Stimulated activated CD4-positive, alpha-beta T cell treated with anti-CD3 and anti-CD28 coated beads, TNF-alpha, amount 100 ng/mL, for 4 hours (primary cell): ENCODE measurements around the gene ZNF813.
A peak's percentile ranks its signal among the peaks of the same experiment; 100 is the strongest.

Experiments used
- DNase-seq, 3 experiments: peaks; one replicate each; pipeline ENCODE4 v3.0.0-alpha.2; 2020; ENCODE audit warnings: low read depth in 3 of 3

Gene ZNF813

DNA sequence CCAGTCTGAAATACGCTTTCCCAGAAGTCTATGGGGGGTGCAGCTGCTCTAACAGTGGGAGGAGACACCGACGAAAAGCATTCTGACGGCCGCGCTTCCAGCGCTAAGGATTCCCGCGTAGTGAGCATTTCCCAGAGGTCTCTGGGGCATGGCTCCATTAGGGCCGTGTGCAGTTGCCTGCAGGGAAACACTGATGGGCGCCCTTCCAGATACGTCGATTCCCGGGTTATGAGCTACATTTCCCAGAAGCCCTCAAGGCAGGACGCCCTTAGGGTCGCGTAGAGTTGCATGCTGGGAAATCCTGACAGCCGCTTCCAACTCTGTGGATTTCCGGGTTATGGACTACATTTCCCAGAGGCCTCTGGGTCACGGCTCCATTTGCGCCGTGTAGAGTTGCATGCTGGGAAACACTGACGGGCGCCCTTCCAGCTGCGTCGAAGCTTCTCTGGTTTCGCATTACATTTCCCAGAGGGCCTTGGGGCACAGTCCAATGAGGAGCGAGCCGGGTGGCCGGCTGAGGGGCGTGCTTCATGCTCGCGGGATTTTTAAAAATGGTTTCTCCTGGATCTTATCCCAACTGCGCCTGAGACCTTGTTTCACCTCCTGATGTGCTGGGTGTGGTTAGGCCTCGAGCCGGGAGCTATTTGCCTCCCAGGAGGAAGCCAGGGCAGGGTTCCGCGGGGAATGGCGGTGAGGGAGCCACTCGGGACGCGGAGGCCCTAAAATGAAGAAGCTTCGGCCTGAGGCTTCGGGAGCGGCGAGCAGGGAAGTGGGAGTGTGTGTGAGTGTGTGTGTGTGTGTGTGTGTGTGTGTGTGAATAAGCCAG is 53.2 kb downstream of the ZNF813 start:
- DNase-seq: peak; percentile 48 to 80 (median 79)

- no peak for DNase-seq
Observed at GRCh38 chr19:53521373-53522202, 54.1 kb downstream of the ZNF813 start.

DNA sequence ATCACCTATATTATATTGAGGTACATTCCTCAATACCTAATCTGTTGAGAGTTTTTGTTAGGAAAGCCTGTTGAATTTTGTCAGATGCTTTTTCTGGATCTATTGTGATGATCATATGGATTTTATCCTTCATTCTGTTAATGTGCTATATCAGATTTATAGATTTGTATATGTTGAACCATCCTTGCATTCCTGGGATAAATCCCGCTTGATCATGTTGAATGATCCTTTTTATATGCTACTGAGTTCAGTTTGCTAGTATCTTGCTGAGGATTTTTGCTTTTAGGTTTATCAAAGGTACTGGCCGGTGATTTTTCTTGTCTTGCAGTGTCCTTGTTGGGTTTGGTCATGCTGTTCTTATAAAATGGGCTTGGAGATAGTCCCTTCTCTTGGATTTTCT is 58.4 kb downstream of the ZNF813 start:
- no peak for DNase-seq

DNA sequence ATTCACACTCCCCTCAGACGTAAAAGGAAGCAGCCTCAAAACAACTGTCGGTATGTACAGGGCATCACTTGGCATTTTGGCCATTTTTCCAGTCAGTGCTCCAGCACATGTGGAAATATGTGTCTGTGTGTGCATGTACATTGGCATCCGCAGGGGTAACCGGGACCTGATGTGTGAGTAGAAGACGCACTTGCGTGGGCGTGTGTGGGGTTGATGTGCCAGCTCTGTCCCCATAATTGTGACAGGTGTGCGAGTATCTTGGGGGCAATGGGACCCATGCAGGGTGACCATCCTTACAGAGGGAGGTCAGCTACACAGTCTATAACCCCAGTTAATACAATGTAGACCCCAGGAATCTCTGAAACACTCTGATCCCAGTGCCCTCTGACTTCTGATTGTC is 63.1 kb downstream of the ZNF813 start:
- DNase-seq: no peak

DNA sequence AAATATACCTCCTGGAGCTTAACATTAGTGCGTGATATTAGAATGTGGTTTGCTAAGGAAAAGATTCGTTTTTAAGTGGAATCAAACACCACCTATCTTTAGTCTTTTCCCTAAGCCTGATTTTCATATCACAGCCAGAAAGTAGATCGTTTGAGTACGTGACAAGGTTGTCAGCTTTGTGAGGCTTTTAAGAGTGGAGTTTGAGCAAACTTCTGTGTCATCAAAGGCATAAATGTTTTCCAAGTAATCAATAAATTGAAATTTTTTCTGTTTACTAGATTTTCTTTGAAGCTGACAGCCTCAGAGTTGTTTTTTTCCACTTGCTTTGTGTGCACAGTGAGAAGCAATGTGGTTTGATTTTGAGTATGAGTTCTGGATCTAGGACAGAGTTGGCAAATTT is 63.9 kb downstream of the ZNF813 start:
- no peak for DNase-seq

DNA sequence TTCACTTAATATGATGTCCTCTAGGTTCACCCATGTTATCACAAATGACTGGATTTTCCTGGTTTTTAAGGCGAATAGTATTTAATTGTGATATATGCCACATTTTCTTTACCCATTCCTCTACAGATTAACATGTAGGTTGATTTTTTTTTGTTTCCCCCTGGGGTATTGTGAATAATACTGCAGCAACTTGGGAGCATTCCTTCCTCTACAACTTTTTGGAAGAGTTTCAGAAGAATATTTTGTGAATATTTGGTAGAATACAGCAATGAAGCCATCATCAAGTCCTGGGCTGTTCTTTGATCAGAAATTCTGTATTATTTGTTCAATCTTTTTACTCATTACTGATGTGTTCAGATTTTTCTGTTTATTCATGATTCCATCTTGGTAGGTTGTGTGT is 64.8 kb downstream of the ZNF813 start:
- no peak for DNase-seq

DNA sequence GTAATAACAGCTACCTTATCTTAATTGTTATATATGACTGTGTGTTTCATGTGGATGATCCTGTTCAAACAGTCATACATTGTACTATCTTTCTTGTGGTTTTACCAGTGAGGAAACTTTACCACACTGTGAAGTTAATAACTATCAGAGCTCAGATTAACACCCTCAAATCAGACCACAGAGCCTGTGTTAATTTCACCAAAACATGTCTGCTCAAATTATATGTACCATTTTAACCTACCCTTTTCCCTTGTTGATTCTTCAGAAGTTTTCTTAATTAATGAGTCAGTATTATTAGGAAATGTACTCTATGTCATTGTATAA is 68.7 kb downstream of the ZNF813 start:
- no peak for DNase-seq

GRCh38 chr19:53537121-53537520 is 69.6 kb downstream of the ZNF813 start:
- no peak for DNase-seq

GRCh38 chr19:53537521-53538377 is 70.2 kb downstream of the ZNF813 start, which contains the start of gene ZNF331:
Gene ZNF331, plus strand, starts transcription at chr19:53538145. Its CDS starts 31,232 bp downstream, at chr19:53569377.
- DNase-seq: peak; percentile 71 to 83 (median 83)

DNA sequence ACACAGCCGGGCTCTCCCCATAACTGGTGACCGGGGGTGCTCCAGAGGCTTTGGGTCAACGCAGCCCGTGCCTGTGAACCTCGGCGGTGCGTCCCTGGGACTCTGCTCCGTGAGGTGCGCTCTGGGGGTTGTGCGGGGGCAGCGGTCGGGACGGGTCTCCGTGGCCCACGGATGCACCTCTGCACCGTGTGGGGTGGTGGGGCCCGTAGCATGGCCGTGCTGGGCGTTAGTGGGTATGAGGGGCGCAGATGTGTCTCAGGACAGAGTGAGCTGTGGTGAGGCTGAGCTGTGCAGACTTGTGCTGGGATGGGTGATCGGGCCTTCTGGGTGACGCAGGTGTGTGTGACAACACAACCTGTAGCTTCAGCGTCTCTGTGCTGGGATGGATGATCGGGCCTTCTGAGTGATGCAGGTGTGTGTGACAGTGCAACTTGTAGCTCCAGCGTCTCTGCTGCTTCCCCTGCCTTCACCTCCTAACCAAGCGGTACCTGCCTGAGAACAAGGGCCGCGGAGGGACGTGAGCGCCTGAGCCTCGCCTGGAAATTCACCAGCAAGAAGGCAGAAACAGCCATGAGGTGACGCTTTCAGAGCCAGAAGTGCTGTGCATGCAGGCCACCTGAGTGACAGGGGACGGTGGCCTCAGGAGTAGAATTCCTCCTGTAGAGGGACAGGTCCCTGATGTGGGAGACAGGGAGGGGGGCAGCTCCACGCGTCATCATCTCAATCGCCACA is 71.0 kb downstream of the ZNF813 start:
- no peak for DNase-seq

GRCh38 chr19:53540091-53540490 is 72.6 kb downstream of the ZNF813 start:
- no peak for DNase-seq

- no peak for DNase-seq
Observed at GRCh38 chr19:53541971-53542370, 74.4 kb downstream of the ZNF813 start.

- no peak for DNase-seq
Observed at GRCh38 chr19:53545271-53546065, 77.9 kb downstream of the ZNF813 start.
